ENCODE results near the gene ASB16. TPM values are rescaled to one million over a fixed set of nuclear protein-coding genes. Genes with fewer than 3 reads are reported as not detected.

The ASB16 gene
- total RNA-seq, 3 donors from 2014 or later (not counting 1 experiment from before 2014, with no cell fraction given), result not detected

DNA sequence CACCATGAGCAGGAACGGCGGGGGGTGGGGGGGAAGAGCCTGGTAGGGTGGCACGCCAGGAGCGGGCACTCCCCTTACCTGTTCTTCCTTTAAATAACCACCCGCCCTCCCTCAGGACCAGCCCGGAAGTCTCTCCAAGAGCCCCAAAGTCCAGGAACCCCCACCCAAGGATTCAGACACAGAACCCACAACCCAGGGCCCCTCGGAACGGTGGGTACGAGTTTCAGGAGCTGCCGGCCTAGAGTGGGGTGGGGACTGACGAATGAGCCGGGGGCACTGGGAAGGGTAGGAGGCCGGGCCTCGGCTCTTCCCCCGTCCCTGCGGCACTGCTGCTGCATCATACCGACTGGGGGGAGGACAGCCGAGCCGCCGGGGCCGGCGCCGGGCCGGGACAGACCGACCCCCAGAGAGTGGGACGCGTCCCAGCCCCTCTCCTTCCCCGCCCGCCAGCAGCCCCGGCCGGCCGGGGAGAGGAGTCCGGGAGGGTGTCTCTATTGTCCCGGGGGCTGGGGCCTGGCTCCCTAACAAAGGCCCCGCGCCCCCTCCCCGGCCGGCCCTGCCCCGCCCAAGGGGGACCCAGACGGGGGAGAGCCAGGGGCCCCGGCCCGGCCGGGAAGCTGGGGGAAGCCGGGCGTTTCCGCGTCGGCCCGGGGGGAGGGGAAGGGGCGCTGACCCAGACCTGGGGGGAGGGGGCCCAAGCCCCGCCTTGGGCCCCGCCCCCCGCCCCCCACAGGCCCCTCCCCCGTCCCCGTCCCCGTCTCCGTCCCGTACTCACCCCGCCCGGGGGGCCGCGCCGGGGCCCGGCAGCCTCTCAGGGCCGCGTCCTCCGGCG lies 28.4 kb downstream of the ASB16 start:
- no peak for TF ChIP-seq CTCF (IDR thresholded peaks at IDR 0.05)
- H3K4me1 ChIP-seq (ENCODE audit: control insufficient read depth, insufficient read depth, low read length), result peaks cover 32% of the 10 kb centered on the region
- no peaks in the 10 kb centered on the region for H3K9me3 Mint-ChIP-seq
- peak overlapping the region; percentile 83 for H3K4me3 Mint-ChIP-seq
- peak; percentile 21 to 38 (median 29) for ATAC-seq
- H3K4me1 Mint-ChIP-seq, result peaks cover 32 to 49% of the 10 kb centered on the region in 2 donors
- H3K4me3 ChIP-seq (ENCODE audit: low read length), result peak overlapping the region; percentile 65
- H3K9me3 ChIP-seq (ENCODE audit: control insufficient read depth, insufficient read depth, low read length), result no peaks in the 10 kb centered on the region
- no peaks in the 10 kb centered on the region for H3K36me3 Mint-ChIP-seq
- H3K27ac Mint-ChIP-seq, result peak overlapping the region; percentile 56 to 84
- WGBS (ENCODE audit: insufficient coverage), result under 1% methylated on average over 56 of the region's 68 CpGs
- no peaks in the 10 kb centered on the region for H3K27me3 Mint-ChIP-seq (ENCODE audit: low read depth in 2 of 2)
- H3K27me3 ChIP-seq (ENCODE audit: control insufficient read depth, insufficient read depth, low read length), result no peaks in the 10 kb centered on the region
- H3K27ac ChIP-seq (ENCODE audit: low read length), result peak overlapping the region; percentile 78
- H3K36me3 ChIP-seq (ENCODE audit: control insufficient read depth, insufficient read depth, low read length), result peaks cover 27% of the 10 kb centered on the region
- peak; percentile 58 to 73 for DNase-seq
- intact Hi-C loops (cut with micrococcal nuclease), result no loop called here

DNA sequence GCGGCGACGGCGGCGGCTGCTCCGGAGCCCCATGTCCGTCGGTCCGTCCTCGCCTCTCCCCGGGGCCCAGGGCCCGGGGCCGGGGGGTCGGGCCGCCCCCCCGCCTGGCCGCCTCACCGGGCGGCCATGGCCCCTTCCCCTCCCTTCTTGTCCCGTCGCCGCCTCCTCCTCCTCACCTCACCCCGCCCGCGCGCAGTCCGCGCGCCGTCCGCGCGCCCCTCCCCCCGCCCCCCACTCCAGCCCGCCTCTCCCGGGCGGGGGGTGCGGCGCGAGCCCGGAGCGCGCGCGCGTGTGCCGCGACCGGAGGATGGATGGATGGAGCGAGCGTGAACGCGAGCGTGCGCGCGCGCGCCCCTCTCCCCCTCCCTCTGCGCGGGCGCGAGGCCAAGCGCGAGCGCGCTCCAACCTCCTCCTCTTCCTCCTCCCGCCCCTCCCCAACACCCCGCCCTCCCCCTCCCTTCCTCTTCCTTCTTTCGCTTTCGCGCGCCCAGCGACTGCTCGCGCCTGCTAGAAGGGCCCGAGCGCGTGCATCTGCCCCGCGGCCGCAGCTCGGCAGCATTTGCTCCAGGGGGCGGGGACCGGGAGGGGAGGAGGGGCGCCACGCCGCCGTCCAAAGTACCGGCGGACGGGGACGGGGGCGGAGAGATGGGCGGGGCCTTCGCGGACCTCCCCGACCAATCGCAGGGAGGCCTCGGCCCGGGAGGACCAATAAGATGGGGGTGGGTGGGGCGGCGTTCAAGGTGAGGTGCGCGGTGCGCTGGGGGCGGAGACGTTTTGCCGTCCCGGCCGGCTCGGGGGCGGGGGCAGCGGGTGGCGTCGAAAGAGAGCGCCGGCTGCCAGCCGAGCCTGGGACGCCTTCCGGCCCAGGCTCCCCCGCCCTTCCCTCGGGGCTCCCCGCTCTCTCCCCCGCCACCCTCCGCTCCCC lies 29.3 kb downstream of the ASB16 start, which contains the start of gene ATXN7L3:
TSS of gene ATXN7L3 (minus strand) at position 332 of the 925 bp plus-strand sequence. CDS start 1,814 bp downstream, outside the sequence.
- Histone ChIP-seq H3K27me3 (ENCODE audit: control insufficient read depth, insufficient read depth, low read length) (no peaks in the 10 kb centered on the region), H3K27ac (ENCODE audit: low read length) (peak within 1 kb of the TSS; percentile 90), H3K4me3 (ENCODE audit: low read length) (peak within 1 kb of the TSS; percentile 76), H3K36me3 (ENCODE audit: control insufficient read depth, insufficient read depth, low read length) (peaks cover 18% of the 10 kb centered on the region), H3K4me1 (ENCODE audit: control insufficient read depth, insufficient read depth, low read length) (peaks cover 33% of the 10 kb centered on the region), H3K9me3 (ENCODE audit: control insufficient read depth, insufficient read depth, low read length) (no peaks in the 10 kb centered on the region)
- Mint-ChIP-seq H3K4me1 (peaks cover 34 to 52% of the 10 kb centered on the region in 2 donors), H3K36me3 (no peaks in the 10 kb centered on the region), H3K9me3 (no peaks in the 10 kb centered on the region), H3K4me3 (peak within 1 kb of the TSS; percentile 89), H3K27ac (peak within 1 kb of the TSS; percentile 87 to 96), H3K27me3 (ENCODE audit: low read depth in 2 of 2) (no peaks in the 10 kb centered on the region)
- DNase-seq, result peak; percentile 95 to 99
- ATAC-seq, result peak; percentile 83 to 94 (median 84)
- under 1% methylated on average over 111 of the region's 126 CpGs for WGBS (ENCODE audit: insufficient coverage)
- intact Hi-C loops (cut with micrococcal nuclease), result loop anchor here (1.0 kb wide), 1 partner anchor 14 kb away; the partner anchor contains the start of gene TMUB2
- TF ChIP-seq CTCF (IDR thresholded peaks at IDR 0.05), result no peak

GRCh38 chr17:44200478-44201155 lies 30.1 kb downstream of the ASB16 start:
- intact Hi-C loops (cut with micrococcal nuclease), result loop anchor here (1.0 kb wide), 1 partner anchor 14 kb away; the partner anchor contains the start of gene TMUB2
- peak overlapping the region; percentile 89 for H3K4me3 Mint-ChIP-seq
- H3K27ac Mint-ChIP-seq, result peak overlapping the region; percentile 87 to 96
- Histone ChIP-seq H3K36me3 (ENCODE audit: control insufficient read depth, insufficient read depth, low read length) (peaks cover 10% of the 10 kb centered on the region), H3K27me3 (ENCODE audit: control insufficient read depth, insufficient read depth, low read length) (no peaks in the 10 kb centered on the region), H3K9me3 (ENCODE audit: control insufficient read depth, insufficient read depth, low read length) (no peaks in the 10 kb centered on the region), H3K4me1 (ENCODE audit: control insufficient read depth, insufficient read depth, low read length) (peaks cover 33% of the 10 kb centered on the region), H3K4me3 (ENCODE audit: low read length) (peak overlapping the region; percentile 76), H3K27ac (ENCODE audit: low read length) (peak overlapping the region; percentile 90)
- ATAC-seq (no peak), DNase-seq (no peak)
- no peaks in the 10 kb centered on the region for H3K36me3 Mint-ChIP-seq
- peaks cover 34 to 50% of the 10 kb centered on the region in 2 donors for H3K4me1 Mint-ChIP-seq
- WGBS (ENCODE audit: insufficient coverage), result 7% methylated on average over 36 of the region's 36 CpGs
- no peaks in the 10 kb centered on the region for H3K9me3 Mint-ChIP-seq
- no peaks in the 10 kb centered on the region for H3K27me3 Mint-ChIP-seq (ENCODE audit: low read depth in 2 of 2)
- no peak for TF ChIP-seq CTCF (IDR thresholded peaks at IDR 0.05)

All from natural killer cell (primary cell).